ENCODE results near the gene OR4D2.
A peak's percentile ranks its signal among the peaks of the same experiment; 100 is the strongest.
"Not testable (repeated sequence)": the region's sequence is repeated elsewhere in the genome, so short reads cannot be mapped to it uniquely, and the experiment has no call there.

OR4D2 gene
- 0 to 0.06 (median 0) reads per million in 18 experiments for total RNA-seq

GRCh38 chr17:58166682-58167081 lies at the start of gene OR4D2:
OR4D2 (plus strand) TSS chr17:58166982; CDS start chr17:58169656, 2,674 bp downstream.
- DNase-seq: no peak

- no peak for DNase-seq
These were observed 49.4 kb upstream of the OR4D2 start for GRCh38 chr17:58117382-58117781.

GRCh38 chr17:58119491-58119890 lies 47.3 kb upstream of the OR4D2 start:
- DNase-seq: no peak

- DNase-seq: peak; percentile 37 to 57
These were observed 46.5 kb upstream of the OR4D2 start for GRCh38 chr17:58120195-58120822.

- peak; percentile 14 to 34 for DNase-seq
These were observed 44.9 kb upstream of the OR4D2 start for GRCh38 chr17:58121925-58122324.

- no peak for DNase-seq
These were observed 38.9 kb upstream of the OR4D2 start for GRCh38 chr17:58127846-58128245.

GRCh38 chr17:58132697-58133096 lies 34.1 kb upstream of the OR4D2 start:
- DNase-seq: not testable (repeated sequence)

GRCh38 chr17:58136669-58137279 lies 30.0 kb upstream of the OR4D2 start:
- no peak for DNase-seq

- DNase-seq: no peak
These were observed 25.3 kb upstream of the OR4D2 start for GRCh38 chr17:58141505-58141904.

- DNase-seq: not testable (repeated sequence)
These were observed 23.4 kb upstream of the OR4D2 start for GRCh38 chr17:58143335-58143734.

- DNase-seq: no peak
These were observed 22.0 kb upstream of the OR4D2 start for GRCh38 chr17:58144801-58145200.

- no peak for DNase-seq
These were observed 18.8 kb upstream of the OR4D2 start, which contains the start of gene OR4D1 for GRCh38 chr17:58147930-58148434. OR4D1 (plus strand) TSS chr17:58148384; CDS start chr17:58155154, 6,770 bp downstream.

GRCh38 chr17:58148609-58149008 lies 18.2 kb upstream of the OR4D2 start:
- DNase-seq: no peak

GRCh38 chr17:58150394-58150793 lies 16.4 kb upstream of the OR4D2 start:
- DNase-seq: no peak

GRCh38 chr17:58153046-58153445 lies 13.7 kb upstream of the OR4D2 start:
- peak in 1 of 2 donors; percentile 25 for DNase-seq

GRCh38 chr17:58153671-58154070 lies 13.1 kb upstream of the OR4D2 start:
- DNase-seq: no peak

- DNase-seq: peak; percentile 5 to 20
These were observed 9.7 kb upstream of the OR4D2 start for GRCh38 chr17:58156839-58157803.

GRCh38 chr17:58158181-58158580 lies 8.6 kb upstream of the OR4D2 start:
- DNase-seq: no peak

GRCh38 chr17:58161566-58161965 lies 5.2 kb upstream of the OR4D2 start:
- no peak for DNase-seq

GRCh38 chr17:58165981-58166380 lies 801 bp upstream of the OR4D2 start:
- no peak for DNase-seq

- no peak for DNase-seq
These were observed 3.8 kb downstream of the OR4D2 start for GRCh38 chr17:58170622-58171021.

GRCh38 chr17:58172369-58173071 lies 5.7 kb downstream of the OR4D2 start:
- no peak for DNase-seq
